Adrenal gland (tissue), 12 donors: Measurements from ENCODE around the gene C10orf105. TPM values are rescaled to one million over a fixed set of nuclear protein-coding genes. Genes with fewer than 3 reads are reported as not detected.

Experiments
- DNase-seq, 7 donors: peaks; one replicate each; pipeline ENCODE4 v3.0.0-alpha.2; 2019 to 2020
- H3K27ac ChIP-seq, 5 donors: fragments of 200-600 bp; sonication (generic) in 4 of 5; 1 replicate in 3 of 5; 2 replicates in 2 of 5; pipeline versions ENCODE4 v1.5.1 to v1.8.0; 2016 to 2020; ENCODE audit warnings: mild to moderate bottlenecking in 1 of 5
- H3K27me3 ChIP-seq: fragments of 200-600 bp; 2 replicates; pipeline ENCODE4 v1.8.0; 2021
- H3K36me3 ChIP-seq, 2 donors: fragments of 200-600 bp; replicated peaks in 1 of 2; 1 replicate in 1 of 2; 2 replicates in 1 of 2; pipeline versions ENCODE4 v1.5.1 to v1.8.0; 2018 to 2022
- H3K4me1 ChIP-seq, 2 donors: fragments of 200-600 bp; replicated peaks in 1 of 2; 1 replicate in 1 of 2; 2 replicates in 1 of 2; pipeline versions ENCODE4 v1.5.1 to v1.8.0; 2018 to 2021
- H3K4me3 ChIP-seq, 4 donors: fragments of 200-600 bp; sonication (generic) in 3 of 4; one replicate each; pipeline ENCODE4 v1.5.1; 2016 to 2018
- H3K9me3 ChIP-seq, 3 donors: fragments of 200-600 bp; sonication (generic) in 1 of 3; replicated peaks in 1 of 3; 1 replicate in 2 of 3; 2 replicates in 1 of 3; pipeline versions ENCODE4 v1.5.1 to v1.8.0; 2016 to 2021
- CTCF ChIP-seq, 6 experiments: fragments of 450-650 bp in 4 of 6; fragments of 200-600 bp in 2 of 6; sonication (generic) in 1 of 6; IDR thresholded peaks; 1 replicate in 5 of 6; 2 replicates in 1 of 6; pipeline versions ENCODE4 v1.5.1 to v1.8.0; 2016 to 2021; ENCODE audit warnings: antibody characterized with exemption in 6 of 6, mild to moderate bottlenecking in 2 of 6, moderate library complexity in 1 of 6
- POLR2A ChIP-seq, 2 donors: fragments of 450-650 bp; IDR thresholded peaks; one replicate each; pipeline ENCODE4 v1.6.1; 2017; ENCODE audit warnings: antibody characterized with exemption in 2 of 2, mild to moderate bottlenecking in 2 of 2, moderate library complexity in 1 of 2
- WGBS, 4 donors: extraction: QIAGEN DNeasy Blood & Tissue Kit in 2 of 4; methylation state at CpG; one replicate each; pipeline versions ENCODE4 v1.1.5 to v1.1.7; 2013 to 2017; 5-methylcytosine and 5-hydroxymethylcytosine counted together
- intact Hi-C, 2 donors: fragments of 100-400 bp; cut with DNase I; formaldehyde crosslinking; loops; one replicate each; pipeline versions ENCODE4 v1.14.1 to v1.15.0; 2022 to 2023
- polyA plus RNA-seq, 3 donors: library from polyadenylated mRNA; stranded (reverse); fragments of 200-250 nt in 2 of 3; fragments of 350-450 nt in 1 of 3; fragmentation: Illumina TruSeq in 1 of 3; extraction: RNeasy Lipid Tissue Mini Kit (QIAGEN cat#74804) in 1 of 3; gene quantifications; one replicate each; pipeline ENCODE4 v1.2.3, GENCODE V29; 2013 to 2014
- total RNA-seq, 9 donors: library from RNA; depleted of rRNA in 4 of 9; stranded (reverse); fragments of >200 nt in 4 of 9; fragments of 120-200 nt in 1 of 9; fragmentation: NEBNext Ultra II Directional in 1 of 9; extraction: Animal tissue kit (Norgen Biotek cat#: 25700) in 1 of 9; gene quantifications; one replicate each; pipeline versions ENCODE4 v1.1.0 to v1.2.4, GENCODE V29; 2013 to 2023
- donor health status: healthy with polysubstance abuse.
- donor health status: Bipolar disorder and iron deficiency.
- donor health status: DM: yes; HTN: yes; CAD: no.
- donor health status: DM: no; HTN: no; CAD: no.
- donor health status: DM: no; HTN: no; CAD: no.
- donor health status: DM: yes; HTN: yes; CAD: no.

The C10orf105 gene
- total and polyA plus RNA-seq, 12 donors = under 0.01 to 0.48 (median 0.07) TPM; not detected in 2

GRCh38 chr10:71749396-71749795 is 29.8 kb upstream of the C10orf105 start:
- Histone ChIP-seq H3K9me3 (no peaks in the 10 kb centered on the region), H3K36me3 (peaks cover 0 to 17% of the 10 kb centered on the region in 2 donors), H3K4me3 (no peak overlapping the region), H3K4me1 (peaks cover 35 to 37% of the 10 kb centered on the region in 2 donors), H3K27ac (peak overlapping the region in 4 of 5 donors; percentile 14 to 80 (median 40)), H3K27me3 (no peaks in the 10 kb centered on the region)
- intact Hi-C loops = no loop called here
- no peak for TF ChIP-seq CTCF (IDR thresholded peaks at IDR 0.05)
- no peak for TF ChIP-seq POLR2A (IDR thresholded peaks at IDR 0.05)
- DNase-seq = no peak
- 68 to 94% (median 76%) methylated on average over 1 to 4 of the region's 4 CpGs for WGBS, 4 donors

GRCh38 chr10:71748671-71749191 is 29.2 kb upstream of the C10orf105 start:
- Histone ChIP-seq H3K36me3 (peaks cover 0 to 17% of the 10 kb centered on the region in 2 donors), H3K27me3 (no peaks in the 10 kb centered on the region), H3K9me3 (no peaks in the 10 kb centered on the region), H3K27ac (peak overlapping the region; percentile 14 to 80 (median 48)), H3K4me3 (no peak overlapping the region), H3K4me1 (peaks cover 35 to 37% of the 10 kb centered on the region in 2 donors)
- no peak for TF ChIP-seq CTCF (IDR thresholded peaks at IDR 0.05)
- TF ChIP-seq POLR2A (IDR thresholded peaks at IDR 0.05) = no peak
- intact Hi-C loops = no loop called here
- WGBS, 4 donors = 19 to 33% (median 29%) methylated on average over 10 to 15 of the region's 15 CpGs
- peak; percentile 59 to 86 (median 77) for DNase-seq

GRCh38 chr10:71747551-71748523 is 28.3 kb upstream of the C10orf105 start:
- no peaks in the 10 kb centered on the region for H3K27me3 ChIP-seq
- TF ChIP-seq CTCF (IDR thresholded peaks at IDR 0.05) = no peak
- TF ChIP-seq POLR2A (IDR thresholded peaks at IDR 0.05) = no peak
- no peaks in the 10 kb centered on the region for H3K9me3 ChIP-seq
- intact Hi-C loops = no loop called here
- WGBS, 4 donors = 66 to 72% (median 71%) methylated on average over 12 to 14 of the region's 14 CpGs
- no peak overlapping the region for H3K4me3 ChIP-seq
- peaks cover 0 to 11% of the 10 kb centered on the region in 2 donors for H3K36me3 ChIP-seq
- DNase-seq = peak in 2 of 7 donors; percentile 34 to 41
- peaks cover 35 to 37% of the 10 kb centered on the region in 2 donors for H3K4me1 ChIP-seq
- H3K27ac ChIP-seq = peak overlapping the region; percentile 11 to 80 (median 48)

GRCh38 chr10:71747039-71747531 is 27.5 kb upstream of the C10orf105 start:
- 76 to 88% (median 76%) methylated on average over 2 of the region's 2 CpGs; no CpG with 5 or more reads in 1 of the 4 donors for whole genome bisulfite sequencing, 4 donors
- no peak for DNase-seq
- no peak overlapping the region for H3K4me3 ChIP-seq
- H3K9me3 ChIP-seq = no peaks in the 10 kb centered on the region
- peaks cover 35 to 37% of the 10 kb centered on the region in 2 donors for H3K4me1 ChIP-seq
- peak overlapping the region in 3 of 5 donors; percentile 26 to 80 (median 66) for H3K27ac ChIP-seq
- H3K36me3 ChIP-seq = peaks cover 0 to 4% of the 10 kb centered on the region in 2 donors
- TF ChIP-seq CTCF (IDR thresholded peaks at IDR 0.05) = no peak
- H3K27me3 ChIP-seq = no peaks in the 10 kb centered on the region
- intact Hi-C loops = no loop called here
